GM04503 (cell line): ENCODE measurements around the gene RRP1B.

Experiments
- DNase-seq: peaks from one replicate; pipeline ENCODE4 v3.0.0-alpha.2; 2012; ENCODE audit warnings: low read depth

RRP1B gene

DNA sequence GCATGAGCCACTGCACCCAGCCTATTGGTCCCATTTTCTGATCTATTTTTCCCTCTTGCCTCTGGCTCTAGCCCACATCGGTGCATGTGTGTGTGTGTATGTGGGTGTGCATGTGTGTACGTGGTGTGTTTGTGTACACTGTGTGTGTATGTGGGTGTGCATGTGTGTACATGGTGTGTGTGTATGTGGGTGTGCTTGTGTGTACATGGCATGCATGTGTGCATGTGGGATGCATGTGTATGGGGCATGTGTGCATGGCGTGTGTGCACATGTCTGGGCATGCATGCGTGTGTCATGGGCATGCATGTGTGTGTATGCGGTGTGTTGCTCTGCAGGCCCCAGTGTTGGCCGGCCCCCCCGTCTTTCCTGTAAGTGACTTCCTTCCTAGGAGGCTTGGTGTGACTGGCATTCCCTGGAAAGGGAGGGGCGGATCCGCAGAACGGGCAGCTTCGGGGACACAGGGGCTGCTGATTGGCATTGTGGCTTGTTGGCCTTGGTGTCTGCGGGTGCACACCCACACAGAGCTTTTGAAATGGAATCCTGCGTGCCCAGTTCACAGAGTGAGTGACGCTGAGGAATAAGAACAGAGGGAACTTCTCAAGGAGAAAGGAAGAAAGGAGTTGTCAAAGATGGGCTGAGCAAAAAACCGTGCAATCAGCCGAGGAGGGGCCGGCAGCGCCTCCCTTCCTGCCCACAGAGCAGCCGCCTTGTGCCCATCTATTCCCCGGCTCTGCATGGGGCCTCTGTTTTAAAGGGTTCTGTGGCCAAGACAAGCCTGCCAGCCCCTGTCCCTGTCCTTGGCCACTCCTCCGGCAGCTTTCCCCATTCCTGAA, 67.5 kb downstream of the RRP1B start:
- no peak for DNase-seq

DNA sequence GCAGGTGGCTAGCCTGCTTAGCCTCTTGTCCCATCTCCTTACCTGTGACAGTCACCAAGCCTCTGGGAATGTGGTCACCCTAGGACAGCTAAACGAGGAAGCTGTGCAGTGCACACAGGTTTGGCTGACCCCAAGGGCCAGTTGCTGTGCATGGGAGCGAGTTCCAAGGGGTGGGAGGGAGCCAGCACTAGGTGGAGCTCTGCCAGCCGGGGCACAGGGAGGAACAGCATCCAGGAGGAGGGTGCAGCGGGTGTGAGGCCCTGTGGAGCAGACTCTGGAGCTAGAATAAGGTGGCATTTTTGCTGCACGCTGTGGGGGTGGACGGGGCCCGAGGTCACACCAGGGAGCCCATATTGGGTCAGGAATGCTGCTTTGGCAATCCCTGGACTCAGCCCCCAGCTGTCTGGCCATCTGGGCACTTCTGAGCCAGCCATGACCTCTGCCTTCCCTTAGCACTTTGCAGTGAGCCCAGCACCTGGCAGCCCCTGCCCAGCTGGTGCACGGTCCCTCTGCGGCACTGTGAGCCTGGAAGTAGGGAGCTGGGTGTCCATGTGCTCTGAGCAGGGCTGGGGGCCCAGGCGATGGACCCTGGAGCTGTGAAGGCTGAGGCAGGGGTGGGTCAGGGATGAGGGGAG, 68.3 kb downstream of the RRP1B start:
- DNase-seq: no peak

DNA sequence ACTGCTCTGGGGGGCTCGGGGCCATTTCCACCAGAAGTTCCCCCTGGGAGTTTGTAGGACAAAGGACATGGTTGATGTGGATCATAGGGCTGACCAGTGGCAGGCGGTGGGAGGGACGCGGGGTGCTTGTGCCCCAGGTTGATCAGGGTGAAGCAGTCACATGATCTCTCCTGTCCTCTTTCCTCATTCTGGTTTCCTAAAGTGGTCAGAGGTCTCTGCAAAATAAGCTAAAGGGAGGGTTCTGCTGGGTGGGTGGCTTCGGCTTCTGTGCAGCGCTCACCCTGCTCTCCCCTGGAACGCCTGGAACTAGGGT, 68.8 kb downstream of the RRP1B start:
- no peak for DNase-seq

DNA sequence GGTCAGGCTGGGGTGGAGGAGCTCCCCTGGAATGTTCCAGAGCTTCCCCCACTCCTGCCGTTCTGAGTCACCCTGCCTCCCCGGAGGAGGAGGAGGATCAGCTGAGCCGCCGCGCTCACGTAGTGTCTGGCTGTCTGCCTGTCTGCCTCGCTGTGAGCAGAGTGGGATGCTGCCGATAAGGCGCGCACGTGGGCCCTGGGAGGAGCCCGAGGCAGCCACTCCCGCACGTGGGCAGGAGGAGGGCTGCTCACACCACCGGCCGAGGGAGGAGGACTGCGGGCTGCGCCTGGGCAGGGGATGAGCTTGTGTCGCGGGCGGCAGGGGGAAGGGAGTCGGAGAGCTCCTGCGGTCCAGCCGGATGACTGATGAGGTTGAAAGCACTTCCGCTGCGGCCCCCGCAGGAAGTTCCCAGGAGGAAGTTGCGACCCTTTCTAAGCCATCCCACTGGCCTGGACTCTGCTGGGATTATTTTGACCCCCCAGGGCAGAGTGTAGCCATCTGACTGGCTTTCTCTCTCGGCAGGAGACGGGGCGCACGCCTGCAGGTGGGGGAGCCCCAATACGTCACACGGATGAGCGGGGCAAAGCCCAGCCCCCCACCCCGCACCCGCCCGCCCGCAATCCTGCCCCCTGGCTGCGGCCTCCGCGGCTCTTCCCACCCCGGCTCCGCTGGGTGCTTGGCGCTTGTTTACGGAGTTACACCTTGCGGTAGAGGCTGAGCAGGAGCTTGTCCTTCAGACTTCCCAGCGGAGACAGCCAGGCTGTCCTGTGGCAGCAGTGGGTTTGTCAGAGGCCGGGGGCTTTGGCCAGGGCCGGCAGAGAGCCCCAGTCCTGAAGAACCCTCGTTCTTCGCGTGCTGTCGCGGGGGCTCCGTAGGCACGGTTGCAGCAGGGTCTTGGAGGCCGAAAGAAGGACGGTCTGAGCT, 69.4 kb downstream of the RRP1B start:
- DNase-seq: peak; percentile 88

DNA sequence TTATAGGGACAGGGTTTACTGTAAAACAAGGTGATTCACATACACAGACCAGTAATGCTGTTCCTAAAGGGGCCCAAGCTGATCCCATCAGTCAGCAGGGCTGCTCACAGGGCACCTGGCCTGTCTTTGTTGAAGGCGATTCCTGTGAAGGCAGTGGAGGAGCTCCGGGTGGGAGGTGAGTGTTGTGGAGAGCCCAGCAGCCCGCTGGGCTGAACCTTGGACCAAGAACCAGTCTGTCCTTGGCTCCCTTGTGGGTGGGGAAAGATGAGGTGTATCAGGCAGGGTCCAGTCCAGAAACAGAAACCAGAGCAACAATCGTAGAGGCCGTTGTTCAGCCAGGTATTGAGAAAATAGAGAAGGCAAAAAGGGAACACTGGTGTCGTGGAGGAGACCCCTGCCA, 72.1 kb downstream of the RRP1B start:
- no peak for DNase-seq

- DNase-seq: peak; percentile 64
These were observed 72.7 kb downstream of the RRP1B start for GRCh38 chr21:43731891-43732711.

- DNase-seq: no peak
These were observed 73.7 kb downstream of the RRP1B start for GRCh38 chr21:43733060-43733459.

- DNase-seq: no peak
These were observed 74.2 kb downstream of the RRP1B start for GRCh38 chr21:43733529-43734071.

GRCh38 chr21:43734131-43734927, 75.0 kb downstream of the RRP1B start:
- no peak for DNase-seq

GRCh38 chr21:43734928-43735229, 75.5 kb downstream of the RRP1B start:
- DNase-seq: no peak

GRCh38 chr21:43735236-43736091, 76.1 kb downstream of the RRP1B start:
- DNase-seq: no peak

DNA sequence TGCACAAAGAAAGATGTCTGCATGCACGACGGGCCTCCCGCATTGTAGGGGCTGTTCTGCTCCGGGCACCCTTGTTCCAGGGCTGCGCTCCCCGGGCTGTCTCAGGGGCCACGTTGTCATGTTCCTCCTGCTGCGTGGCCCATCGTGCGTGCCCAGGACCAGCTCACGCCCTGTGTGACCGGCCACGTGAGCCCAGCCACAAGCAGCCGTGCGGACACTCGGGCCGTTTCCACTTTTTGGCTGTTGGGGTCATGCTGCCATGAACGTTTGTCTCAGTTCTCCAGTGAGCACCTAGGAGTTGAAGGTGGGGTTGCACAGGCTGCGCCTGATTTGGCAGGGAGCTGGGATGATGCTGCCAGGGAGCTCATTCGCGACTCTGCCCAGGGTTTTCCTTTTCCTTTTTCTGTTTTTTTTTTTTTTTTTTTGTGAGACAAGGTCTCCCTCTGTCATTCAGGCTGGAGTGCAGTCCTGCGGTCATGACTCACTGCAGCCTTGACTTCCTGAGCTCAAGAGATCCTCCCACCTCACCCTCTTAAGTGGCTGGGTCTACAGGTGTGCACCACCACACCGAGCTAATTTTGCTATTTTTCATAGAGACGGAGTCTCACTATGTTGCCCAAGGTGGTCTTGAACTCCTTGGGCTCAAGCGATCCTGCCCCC, 77.0 kb downstream of the RRP1B start:
- DNase-seq: no peak

DNA sequence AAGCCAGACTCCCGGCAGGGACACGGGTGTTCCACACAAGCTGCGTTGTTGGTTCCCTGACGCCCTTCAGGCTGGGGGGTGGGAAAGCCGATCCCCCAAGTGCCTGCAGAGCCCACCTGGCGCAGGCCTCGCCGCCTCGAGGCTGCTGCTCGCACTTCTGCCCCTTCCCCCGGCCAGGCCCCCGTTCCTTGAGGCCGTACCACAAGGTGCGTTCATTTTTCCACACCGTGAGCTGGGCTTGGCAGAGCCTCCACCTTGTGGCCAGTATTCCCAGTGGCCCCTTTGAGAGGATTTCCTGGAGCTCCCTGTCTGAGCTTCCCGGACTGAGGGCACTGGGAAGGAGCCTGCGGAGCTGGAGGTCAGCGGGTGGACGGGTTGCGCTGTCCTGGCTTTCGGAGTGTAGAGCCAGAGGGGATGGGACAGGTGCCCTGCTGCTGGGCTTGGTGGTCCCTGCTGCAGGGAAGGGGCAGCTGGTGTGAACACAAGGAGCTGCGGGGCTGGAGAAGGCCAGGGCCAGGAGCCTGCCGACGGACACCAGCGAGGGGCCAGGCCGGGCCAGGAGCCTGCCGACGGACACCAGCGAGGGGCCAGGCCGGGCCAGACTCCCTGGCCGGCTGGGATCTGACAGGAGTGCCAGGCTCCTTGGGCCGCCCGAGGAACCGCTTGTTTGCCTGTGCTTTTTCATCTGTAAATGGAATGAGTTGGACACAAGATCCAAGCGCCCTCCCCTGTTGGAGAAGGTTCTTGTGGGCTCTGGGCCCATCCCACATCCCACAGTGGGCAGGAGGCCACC, 78.0 kb downstream of the RRP1B start:
- no peak for DNase-seq

GRCh38 chr21:43739621-43740435, 80.5 kb downstream of the RRP1B start:
- no peak for DNase-seq

DNA sequence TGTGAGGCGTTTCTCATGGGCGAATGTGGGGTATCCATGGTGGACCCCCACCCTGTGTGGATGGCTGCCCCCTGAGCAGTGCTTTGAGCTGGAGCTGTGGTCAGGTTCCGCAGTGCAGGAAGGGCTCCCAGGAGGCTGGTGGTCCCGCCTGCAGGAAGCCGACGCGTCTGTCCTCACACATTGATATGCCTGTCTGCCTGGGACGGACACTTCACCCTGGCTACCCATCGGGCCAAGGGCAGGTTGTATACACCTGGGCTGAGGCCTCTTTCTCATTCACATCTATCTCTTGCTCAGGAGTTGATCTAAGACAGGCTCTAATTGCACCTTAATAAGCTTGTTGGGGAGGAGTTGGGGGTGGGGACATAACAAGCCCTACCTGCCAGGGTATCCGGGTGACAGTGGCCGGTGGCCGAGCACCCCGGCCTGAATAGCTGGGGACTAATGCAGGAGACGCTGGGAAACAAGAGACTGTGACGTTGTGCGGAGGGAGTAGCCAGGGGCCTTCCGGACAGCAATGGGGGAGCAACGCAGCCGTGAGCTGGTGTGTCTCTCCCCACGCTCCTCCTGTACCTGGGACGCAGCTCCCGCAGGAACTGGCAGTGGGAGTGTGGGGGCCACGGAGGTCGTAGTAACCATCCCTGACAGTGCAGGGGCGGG, 81.3 kb downstream of the RRP1B start:
- no peak for DNase-seq

DNA sequence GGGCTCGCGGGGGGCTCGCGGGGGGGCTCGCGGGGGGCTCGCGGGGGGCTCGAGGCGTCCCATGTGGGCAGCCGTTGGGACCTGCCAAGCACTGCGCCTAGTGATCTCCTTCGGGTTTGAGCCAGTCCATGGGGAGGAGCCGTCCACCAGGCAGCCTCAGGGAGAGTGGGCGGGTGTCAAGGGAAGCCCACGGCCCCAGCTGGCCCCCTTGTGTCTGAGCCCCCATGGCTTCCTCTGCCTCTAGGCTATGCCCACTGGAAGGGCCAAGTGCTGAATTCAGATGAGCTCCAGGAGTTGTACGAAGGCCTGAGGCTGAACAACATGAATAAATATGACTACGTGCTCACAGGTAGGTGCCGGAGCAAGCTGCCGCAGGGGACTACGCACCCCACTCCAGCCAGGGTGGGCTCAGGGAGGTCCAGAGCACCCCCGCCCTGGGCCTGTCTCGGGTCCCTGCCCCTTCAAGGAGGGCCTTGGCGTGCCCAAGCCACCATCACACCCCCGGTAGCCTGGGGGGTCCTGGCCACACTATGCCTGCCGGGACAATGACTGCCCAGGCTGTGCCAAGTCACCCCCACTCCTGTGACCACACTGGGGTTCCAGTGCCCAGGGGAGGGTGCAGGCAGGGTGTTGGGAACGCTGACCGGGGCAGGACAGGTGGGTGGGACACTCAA, 82.2 kb downstream of the RRP1B start:
- no peak for DNase-seq

- DNase-seq: no peak
These were observed 84.6 kb downstream of the RRP1B start for GRCh38 chr21:43743947-43744346.
